Testis (tissue), 3 donors: Measurements from ENCODE around the gene PIGN. TPM values are rescaled to one million over a fixed set of nuclear protein-coding genes. Genes with fewer than 3 reads are reported as not detected.

Source experiments
- DNase-seq: peaks from one replicate; pipeline ENCODE4 v3.0.0-alpha.2; 2019
- H3K27ac ChIP-seq, 2 donors: fragments of 200-600 bp; sonication (generic); one replicate each; pipeline ENCODE4 v1.5.1; 2019
- H3K27me3 ChIP-seq: fragments of 200-600 bp; sonication (generic); one replicate; pipeline ENCODE4 v1.5.1; 2019
- H3K36me3 ChIP-seq: fragments of 200-600 bp; sonication (generic); one replicate; pipeline ENCODE4 v1.5.1; 2017; ENCODE audit warnings: low read depth; ENCODE audit errors: missing control alignments
- H3K4me1 ChIP-seq: fragments of 200-600 bp; sonication (generic); one replicate; pipeline ENCODE4 v1.5.1; 2019
- H3K4me3 ChIP-seq, 2 donors: fragments of 200-600 bp; sonication (generic); one replicate each; pipeline ENCODE4 v1.5.1; 2017 to 2019
- H3K9me3 ChIP-seq: fragments of 200-600 bp; sonication (generic); one replicate; pipeline ENCODE4 v1.5.1; 2017
- CTCF ChIP-seq, 3 experiments: fragments of 450-650 bp in 2 of 3; fragments of 200-600 bp in 1 of 3; sonication (generic) in 1 of 3; IDR thresholded peaks; one replicate each; pipeline ENCODE4 v1.5.1; 2016 to 2019; ENCODE audit warnings: antibody characterized with exemption in 3 of 3, mild to moderate bottlenecking in 2 of 3, moderate library complexity in 1 of 3
- POLR2A ChIP-seq: fragments of 450-650 bp; IDR thresholded peaks from one replicate; pipeline ENCODE4 v1.6.1; 2017; ENCODE audit warnings: antibody characterized with exemption, mild to moderate bottlenecking, moderate library complexity
- WGBS, 2 donors: methylation state at CpG; one replicate each; pipeline ENCODE4 v1.1.5; 2018; 5-methylcytosine and 5-hydroxymethylcytosine counted together
- intact Hi-C: fragments of 100-400 bp; cut with DNase I; formaldehyde crosslinking; loops from one replicate; pipeline ENCODE4 v1.15.1; 2023; ENCODE audit warnings: low total_unique reads
- polyA plus RNA-seq: library from polyadenylated mRNA; stranded (reverse); fragments of 350-450 nt; fragmentation: Illumina TruSeq; extraction: RNeasy Lipid Tissue Mini Kit (QIAGEN cat#74804); gene quantifications from one replicate; pipeline ENCODE4 v1.2.3, GENCODE V29; 2014; ENCODE audit warnings: low read depth, low replicate concordance; ENCODE audit not compliant: insufficient read depth
- total RNA-seq, 2 donors: library from RNA; depleted of rRNA; stranded (reverse); fragments of >200 nt; gene quantifications; one replicate each; pipeline ENCODE4 v1.2.3, GENCODE V29; 2016

PIGN gene
- total and polyA plus RNA-seq, 3 donors from 2014 or later = 28.2 to 30.6 (median 30.6) TPM

GRCh38 chr18:62105376-62105775, 81.5 kb downstream of the PIGN start:
- DNase-seq = no peak
- 71 to 75% methylated on average over 3 of the region's 3 CpGs for WGBS, 2 donors
- no peaks in the 10 kb centered on the region for H3K27me3 ChIP-seq
- H3K4me3 ChIP-seq = no peak overlapping the region
- H3K36me3 ChIP-seq = no peaks in the 10 kb centered on the region
- H3K9me3 ChIP-seq = no peaks in the 10 kb centered on the region
- H3K4me1 ChIP-seq = no peaks in the 10 kb centered on the region
- no peak for TF ChIP-seq POLR2A
- no peak for TF ChIP-seq CTCF (IDR thresholded peaks at IDR 0.05)
- intact Hi-C loops = no loop called here
- H3K27ac ChIP-seq = no peak overlapping the region

- TF ChIP-seq POLR2A (no peak), CTCF (IDR thresholded peaks at IDR 0.05) (no peak)
- Histone ChIP-seq H3K27ac (no peak overlapping the region), H3K27me3 (no peaks in the 10 kb centered on the region), H3K9me3 (no peaks in the 10 kb centered on the region), H3K36me3 (no peaks in the 10 kb centered on the region), H3K4me1 (no peaks in the 10 kb centered on the region), H3K4me3 (no peak overlapping the region)
- 95 to 97% methylated on average over 1 of the region's 1 CpG for WGBS, 2 donors
- intact Hi-C loops = no loop called here
- DNase-seq = no peak
Measured at GRCh38 chr18:62102221-62102620, 84.6 kb downstream of the PIGN start.

- TF ChIP-seq CTCF (IDR thresholded peaks at IDR 0.05) = no peak
- no peak for DNase-seq
- Histone ChIP-seq H3K27me3 (no peaks in the 10 kb centered on the region), H3K36me3 (no peaks in the 10 kb centered on the region), H3K4me3 (no peak overlapping the region), H3K9me3 (no peaks in the 10 kb centered on the region), H3K4me1 (no peaks in the 10 kb centered on the region), H3K27ac (no peak overlapping the region)
- intact Hi-C loops = no loop called here
- WGBS, 2 donors = 41 to 51% methylated on average over 1 of the region's 1 CpG
Measured at GRCh38 chr18:62101321-62101721, 85.5 kb downstream of the PIGN start.

- TF ChIP-seq POLR2A (no peak), CTCF (IDR thresholded peaks at IDR 0.05) (no peak)
- no peak overlapping the region for H3K27ac ChIP-seq
Measured at GRCh38 chr18:62098960-62099359, 87.9 kb downstream of the PIGN start.

GRCh38 chr18:62097698-62098097, 89.2 kb downstream of the PIGN start:
- Histone ChIP-seq H3K27ac (no peak overlapping the region), H3K4me1 (no peaks in the 10 kb centered on the region), H3K36me3 (no peaks in the 10 kb centered on the region), H3K27me3 (no peaks in the 10 kb centered on the region), H3K9me3 (no peaks in the 10 kb centered on the region), H3K4me3 (no peak overlapping the region)
- intact Hi-C loops = no loop called here
- 94 to 96% methylated on average over 4 of the region's 4 CpGs for WGBS, 2 donors
- TF ChIP-seq CTCF (IDR thresholded peaks at IDR 0.05) (no peak), POLR2A (no peak)
- no peak for DNase-seq

More at GRCh38 chr18:62098960-62099359, 87.9 kb downstream of the PIGN start:
- Histone ChIP-seq H3K4me3 (no peak overlapping the region), H3K36me3 (no peaks in the 10 kb centered on the region), H3K4me1 (no peaks in the 10 kb centered on the region), H3K9me3 (no peaks in the 10 kb centered on the region), H3K27me3 (no peaks in the 10 kb centered on the region)
- intact Hi-C loops = no loop called here
- WGBS, 2 donors = 85 to 87% methylated on average over 4 of the region's 4 CpGs
- no peak for DNase-seq
